HG03066 (cell line): ENCODE results near the gene SLC12A8.

Experiments used
- ATAC-seq: cut with Tn5 transposase; IDR thresholded peaks from one replicate; pipeline ENCODE4 v1.9.1; 2021; ENCODE audit warnings: low read depth; ENCODE audit not compliant: unreplicated experiment

SLC12A8 gene

DNA sequence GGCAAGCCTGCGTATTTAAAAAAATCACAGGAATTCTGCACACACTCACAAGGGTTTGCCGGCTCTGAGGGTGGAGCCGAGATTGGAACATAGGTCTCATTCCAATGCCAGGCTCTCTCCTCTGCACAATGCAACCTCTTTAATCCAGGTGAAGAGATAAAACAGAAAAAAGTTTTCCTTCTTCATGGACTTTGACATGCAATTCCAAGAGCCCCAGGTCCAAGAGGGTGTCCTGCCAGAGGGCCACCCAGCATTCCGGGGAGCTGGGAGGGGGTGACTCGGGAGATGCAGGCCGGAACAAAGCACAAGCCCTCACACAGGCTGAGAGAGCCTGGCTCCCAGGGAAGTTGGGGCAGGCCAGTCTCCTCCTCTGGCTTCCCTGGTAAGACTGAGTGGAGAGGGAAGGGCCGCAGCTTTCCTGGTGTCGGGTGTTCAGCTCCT lies 6.7 kb upstream of the SLC12A8 start:
- ATAC-seq, result no peak

DNA sequence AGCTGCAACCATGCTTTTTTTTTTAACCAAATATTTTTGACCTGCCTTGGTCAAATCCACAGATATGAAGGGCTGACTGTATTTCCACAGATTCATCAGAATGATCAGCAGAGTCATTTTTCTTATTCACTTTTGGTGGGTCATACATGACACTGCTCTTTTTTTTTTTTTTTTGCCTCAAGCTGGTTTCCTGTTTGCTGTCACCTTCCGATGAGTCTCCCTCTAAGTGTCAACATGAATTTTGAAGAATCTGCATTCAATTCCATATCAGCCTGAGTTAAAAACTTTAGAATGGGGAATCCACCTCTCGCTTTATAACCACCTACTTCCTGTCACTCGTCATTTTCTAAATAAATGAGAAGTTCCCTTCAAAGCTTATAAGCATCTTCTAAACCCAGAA lies 2.2 kb upstream of the SLC12A8 start:
- ATAC-seq, result no peak

GRCh38 chr3:125213946-125214542 lies 1.5 kb upstream of the SLC12A8 start:
- no peak for ATAC-seq

DNA sequence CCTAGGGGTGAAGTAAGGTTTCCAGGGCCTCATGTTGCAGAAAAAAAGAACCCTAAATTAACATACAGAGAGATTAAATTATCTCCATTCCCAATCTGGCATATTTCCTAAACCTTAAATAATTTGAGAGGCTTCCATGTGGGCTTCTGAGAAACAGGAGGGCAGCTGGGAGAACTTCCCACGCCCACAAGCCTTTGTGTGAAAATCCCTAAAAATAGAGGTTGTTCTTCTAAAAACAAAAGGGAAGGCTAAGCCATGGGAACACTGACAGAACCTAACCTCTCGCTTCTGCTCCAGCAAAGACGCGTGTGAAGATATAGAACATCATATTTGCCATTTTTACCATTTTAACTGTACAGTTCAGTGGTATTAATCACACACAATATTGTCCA lies 812 bp upstream of the SLC12A8 start:
- ATAC-seq, result no peak

- ATAC-seq, result no peak
Observed at GRCh38 chr3:125212091-125212508, 448 bp downstream of the SLC12A8 start.

- ATAC-seq, result no peak
Observed at GRCh38 chr3:125211523-125212090, 941 bp downstream of the SLC12A8 start.

GRCh38 chr3:125207949-125208568 lies 4.5 kb downstream of the SLC12A8 start:
- ATAC-seq, result no peak

DNA sequence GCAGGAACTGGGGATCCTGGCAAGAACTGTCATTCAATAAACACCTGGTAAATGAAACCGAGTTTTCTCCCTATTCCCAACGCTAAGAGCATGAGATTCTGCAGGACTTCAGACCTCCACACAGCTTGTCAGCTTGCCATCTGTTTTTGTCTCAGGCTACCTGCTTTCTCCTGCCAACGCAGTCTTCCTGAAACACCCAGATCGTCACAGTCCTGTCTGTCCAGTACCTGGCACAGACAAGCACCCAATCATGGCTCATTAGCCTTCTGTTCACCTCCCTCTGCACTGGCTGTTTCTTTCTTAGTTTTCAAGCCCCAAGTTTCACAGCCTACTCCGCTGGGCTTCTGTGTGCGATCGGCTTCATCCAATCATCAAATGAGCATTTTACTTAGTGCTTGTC lies 5.0 kb downstream of the SLC12A8 start:
- ATAC-seq, result no peak

GRCh38 chr3:125206934-125207333 lies 5.6 kb downstream of the SLC12A8 start:
- no peak for ATAC-seq

GRCh38 chr3:125203731-125204130 lies 8.8 kb downstream of the SLC12A8 start:
- no peak for ATAC-seq

GRCh38 chr3:125202197-125202596 lies 10.4 kb downstream of the SLC12A8 start:
- ATAC-seq, result no peak

GRCh38 chr3:125200731-125201139 lies 11.8 kb downstream of the SLC12A8 start:
- peak; percentile 73 for ATAC-seq

DNA sequence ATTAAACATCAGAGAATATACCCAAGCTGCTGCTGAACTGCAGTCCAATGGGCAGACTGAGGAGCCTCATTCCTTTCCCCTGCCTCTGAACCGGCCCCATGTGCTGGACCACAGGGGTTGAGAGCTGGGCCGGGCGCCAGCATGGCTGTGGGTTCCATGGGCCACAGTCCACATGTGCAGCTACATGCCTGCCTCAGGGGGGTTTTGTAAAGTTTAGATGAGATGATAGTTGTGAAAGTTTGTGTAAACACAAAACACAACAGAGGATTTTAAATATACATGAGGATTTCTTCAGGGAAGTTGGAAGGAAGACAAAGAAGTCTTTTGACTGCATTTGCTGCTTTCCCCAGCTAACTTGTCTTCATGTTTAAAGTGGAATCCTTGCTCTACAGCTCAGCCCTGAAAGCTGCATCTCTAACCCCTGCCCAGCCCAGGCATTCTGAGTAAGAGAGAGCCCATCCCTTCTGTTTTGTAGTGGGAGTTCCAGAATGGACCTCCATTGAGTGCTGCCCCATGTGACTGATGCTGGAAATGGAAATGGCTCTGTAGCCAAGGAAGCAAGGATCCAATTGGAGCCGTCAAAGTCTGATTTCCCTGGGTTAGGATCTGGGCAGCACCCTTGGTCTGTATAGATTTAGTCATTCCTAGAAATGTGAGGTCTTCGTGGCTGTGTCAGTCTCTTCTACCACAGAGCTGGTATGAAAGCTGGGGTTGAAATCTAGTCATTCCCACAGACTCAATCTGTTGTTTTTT lies 17.5 kb downstream of the SLC12A8 start:
- ATAC-seq, result no peak

GRCh38 chr3:125194061-125194848 lies 18.3 kb downstream of the SLC12A8 start:
- ATAC-seq, result no peak

DNA sequence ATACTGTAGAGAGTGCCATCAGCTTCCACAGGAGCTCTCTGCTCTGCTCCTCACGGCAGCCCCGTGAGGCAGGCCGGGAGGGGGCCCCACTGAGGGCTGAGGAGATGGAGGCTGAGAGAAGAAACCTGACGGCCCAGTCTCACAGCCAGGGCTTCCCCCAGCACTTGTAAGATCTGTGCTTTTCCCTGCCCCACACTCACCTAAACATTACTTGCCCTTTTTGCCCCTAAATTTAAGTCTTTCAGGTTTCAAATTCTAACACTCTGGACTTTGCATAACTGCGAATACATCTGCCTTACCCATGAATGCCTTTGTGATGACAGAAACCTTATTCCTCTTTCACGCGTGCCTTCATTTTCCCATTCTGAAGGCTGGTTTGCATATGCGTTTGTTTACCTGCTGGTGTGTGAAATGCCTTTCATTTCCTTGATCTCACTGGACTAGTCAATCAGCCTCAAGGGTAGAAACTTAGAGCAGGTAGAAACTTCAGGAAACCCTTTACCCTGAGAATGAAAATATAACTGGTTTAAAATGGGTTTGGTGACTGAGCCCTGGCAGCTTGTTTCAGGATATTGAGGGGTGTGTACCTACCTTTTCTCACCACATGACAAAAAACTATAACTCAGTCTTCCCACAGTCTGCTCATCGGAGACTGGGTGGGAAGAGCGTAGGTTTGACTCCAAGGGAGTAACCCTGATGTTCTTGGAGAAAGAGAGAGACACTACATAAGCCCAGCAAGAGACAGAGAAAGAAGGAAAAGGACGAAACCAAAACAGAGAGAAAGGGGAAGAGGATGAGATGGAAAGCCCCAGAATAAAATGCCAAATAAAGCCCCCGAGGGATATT lies 20.1 kb downstream of the SLC12A8 start:
- ATAC-seq, result peak; percentile 73

- ATAC-seq, result peak; percentile 8
Observed at GRCh38 chr3:125191730-125192129, 20.8 kb downstream of the SLC12A8 start.

GRCh38 chr3:125191256-125191655 lies 21.3 kb downstream of the SLC12A8 start:
- ATAC-seq, result no peak

- ATAC-seq, result no peak
Observed at GRCh38 chr3:125190786-125191185, 21.8 kb downstream of the SLC12A8 start.

GRCh38 chr3:125189378-125190165 lies 23.0 kb downstream of the SLC12A8 start:
- ATAC-seq, result no peak
